Breast epithelium (tissue), 3 donors: ENCODE results near the gene CCNF.
"Not testable (repeated sequence)": the region's sequence is repeated elsewhere in the genome, so short reads cannot be mapped to it uniquely, and the experiment has no call there.

ENCODE experiments used
- POLR2A ChIP-seq: fragments of 450-650 bp; IDR thresholded peaks from one replicate; pipeline ENCODE4 v1.6.1; 2016; ENCODE audit warnings: antibody characterized with exemption, mild to moderate bottlenecking, moderate library complexity
- TF ChIP-seq, protein P1 (sequence below), 3 donors: fragments of 450-650 bp; IDR thresholded peaks; one replicate each; pipeline ENCODE4 v1.5.1; 2016 to 2017; ENCODE audit warnings: antibody characterized with exemption in 3 of 3, mild to moderate bottlenecking in 3 of 3, moderate library complexity in 3 of 3

GRCh38 chr16:2479996-2480395, 50.7 kb downstream of the CCNF start:
- TF ChIP-seq, protein P1, sequence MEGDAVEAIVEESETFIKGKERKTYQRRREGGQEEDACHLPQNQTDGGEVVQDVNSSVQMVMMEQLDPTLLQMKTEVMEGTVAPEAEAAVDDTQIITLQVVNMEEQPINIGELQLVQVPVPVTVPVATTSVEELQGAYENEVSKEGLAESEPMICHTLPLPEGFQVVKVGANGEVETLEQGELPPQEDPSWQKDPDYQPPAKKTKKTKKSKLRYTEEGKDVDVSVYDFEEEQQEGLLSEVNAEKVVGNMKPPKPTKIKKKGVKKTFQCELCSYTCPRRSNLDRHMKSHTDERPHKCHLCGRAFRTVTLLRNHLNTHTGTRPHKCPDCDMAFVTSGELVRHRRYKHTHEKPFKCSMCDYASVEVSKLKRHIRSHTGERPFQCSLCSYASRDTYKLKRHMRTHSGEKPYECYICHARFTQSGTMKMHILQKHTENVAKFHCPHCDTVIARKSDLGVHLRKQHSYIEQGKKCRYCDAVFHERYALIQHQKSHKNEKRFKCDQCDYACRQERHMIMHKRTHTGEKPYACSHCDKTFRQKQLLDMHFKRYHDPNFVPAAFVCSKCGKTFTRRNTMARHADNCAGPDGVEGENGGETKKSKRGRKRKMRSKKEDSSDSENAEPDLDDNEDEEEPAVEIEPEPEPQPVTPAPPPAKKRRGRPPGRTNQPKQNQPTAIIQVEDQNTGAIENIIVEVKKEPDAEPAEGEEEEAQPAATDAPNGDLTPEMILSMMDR (IDR thresholded peaks at IDR 0.05): not testable (repeated sequence)
- not testable (repeated sequence) for TF ChIP-seq POLR2A
